GM23338 (cell line): Measurements from ENCODE around the gene EEF1AKMT4. TPM values are rescaled to one million over a fixed set of nuclear protein-coding genes. Genes with fewer than 3 reads are reported as not detected.

Experiments
- ATAC-seq: fragments of 200-7000 bp; cut with Tn5 transposase; 3 replicates; pipeline ENCODE4 v1.9.1; 2020
- DNase-seq: peaks from one replicate; pipeline ENCODE4 v3.0.0-alpha.2; 2015; ENCODE audit warnings: low spot score
- H2AFZ ChIP-seq: fragments of 200-600 bp; sonication (generic); 2 replicates; pipeline ENCODE4 v1.8.0; 2016; ENCODE audit warnings: antibody characterized with exemption, mild to moderate bottlenecking, moderate library complexity
- H3F3A ChIP-seq: fragments of 200-600 bp; sonication (generic); replicated peaks from 2 replicates; pipeline ENCODE4 v1.8.0; 2017; ENCODE audit warnings: antibody characterized with exemption, mixed run types, low read depth
- H3K27ac ChIP-seq: fragments of 200-600 bp; sonication (generic); 2 replicates; pipeline ENCODE4 v1.6.1; 2016; ENCODE audit warnings: low read depth
- H3K27me3 ChIP-seq: fragments of 200-600 bp; sonication (generic); 2 replicates; pipeline ENCODE4 v1.8.0; 2016; ENCODE audit warnings: mild to moderate bottlenecking, mixed run types, moderate library complexity; ENCODE audit not compliant: insufficient read depth
- H3K36me3 ChIP-seq: fragments of 200-600 bp; sonication (generic); 2 replicates; pipeline ENCODE4 v1.8.0; 2016; ENCODE audit warnings: mild to moderate bottlenecking; ENCODE audit not compliant: insufficient read depth
- H3K4me1 ChIP-seq: fragments of 200-600 bp; sonication (generic); 2 replicates; pipeline ENCODE4 v1.8.0; 2016; ENCODE audit warnings: mild to moderate bottlenecking, moderate library complexity; ENCODE audit not compliant: insufficient read depth
- H3K4me2 ChIP-seq: fragments of 200-600 bp; sonication (generic); 2 replicates; pipeline ENCODE4 v1.7.1; 2017; ENCODE audit warnings: mixed run types
- H3K4me3 ChIP-seq: fragments of 200-600 bp; sonication (generic); 2 replicates; pipeline ENCODE4 v1.6.1; 2016; ENCODE audit warnings: mixed run types
- H3K79me2 ChIP-seq: fragments of 200-600 bp; sonication (generic); replicated peaks from 2 replicates; pipeline ENCODE4 v1.8.0; 2017; ENCODE audit warnings: mild to moderate bottlenecking; ENCODE audit not compliant: insufficient read depth
- H3K9me2 ChIP-seq: fragments of 200-600 bp; sonication (generic); 2 replicates; pipeline ENCODE4 v1.8.0; 2017; ENCODE audit not compliant: insufficient read depth
- H4K20me1 ChIP-seq: fragments of 200-600 bp; sonication (generic); replicated peaks from 2 replicates; pipeline ENCODE4 v1.8.0; 2017; ENCODE audit warnings: mild to moderate bottlenecking; ENCODE audit not compliant: insufficient read depth
- H3K27ac Mint-ChIP-seq: 2 replicates; pipeline ENCODE4 v1.8.0; 2020; ENCODE audit warnings: inconsistent platforms, mild to moderate bottlenecking, moderate library complexity, mixed read lengths
- H3K27me3 Mint-ChIP-seq: 3 replicates; pipeline ENCODE4 v1.8.0; 2022; ENCODE audit warnings: low read depth, mild to moderate bottlenecking, moderate library complexity, mixed read lengths, inconsistent platforms; ENCODE audit not compliant: insufficient read depth, poor library complexity
- H3K36me3 Mint-ChIP-seq: 3 replicates; pipeline ENCODE4 v1.8.0; 2021; ENCODE audit warnings: low read depth, mild to moderate bottlenecking, inconsistent platforms, moderate library complexity, mixed read lengths
- H3K4me1 Mint-ChIP-seq: 3 replicates; pipeline ENCODE4 v1.8.0; 2020; ENCODE audit warnings: mild to moderate bottlenecking, inconsistent platforms, mixed read lengths
- H3K4me3 Mint-ChIP-seq: 3 replicates; pipeline ENCODE4 v1.8.0; 2021; ENCODE audit warnings: moderate library complexity, mild to moderate bottlenecking, inconsistent platforms, mixed read lengths
- H3K9me3 Mint-ChIP-seq: 3 replicates; pipeline ENCODE4 v1.8.0; 2020; ENCODE audit warnings: moderate library complexity, mild to moderate bottlenecking, inconsistent platforms, mixed read lengths
- CREB1 ChIP-seq: fragments of 250-450 bp; sonication (Bioruptor Pico); IDR thresholded peaks from 2 replicates; pipeline ENCODE4 v1.5.0; 2020; ENCODE audit warnings: low read depth, mild to moderate bottlenecking, moderate library complexity
- CTCF ChIP-seq, 2 experiments: fragments of 200-600 bp in 1 of 2; sonication (generic) in 1 of 2; conservative IDR thresholded peaks; 2 replicates each; pipeline versions ENCODE4 v1.5.1 to v1.6.1; 2016 to 2017; ENCODE audit warnings: antibody characterized with exemption in 2 of 2, low read depth in 2 of 2, mild to moderate bottlenecking in 2 of 2, moderate library complexity in 1 of 2
- ETS1 ChIP-seq: IDR thresholded peaks from 2 replicates; pipeline ENCODE4 v1.6.1; 2016; ENCODE audit warnings: antibody characterized with exemption
- EZH2 ChIP-seq: fragments of 200-600 bp; sonication (generic); IDR thresholded peaks from one replicate; pipeline ENCODE4 v1.8.0; 2017; ENCODE audit warnings: antibody characterized with exemption, mild to moderate bottlenecking, low read depth; ENCODE audit not compliant: unreplicated experiment
- EZH2phosphoT487 ChIP-seq: fragments of 200-600 bp; sonication (generic); IDR thresholded peaks from one replicate; pipeline ENCODE4 v1.8.1; 2018; ENCODE audit warnings: antibody characterized with exemption; ENCODE audit not compliant: unreplicated experiment
- JUNB ChIP-seq: IDR thresholded peaks from one replicate; pipeline ENCODE4 v1.6.1; 2016; ENCODE audit warnings: antibody characterized with exemption; ENCODE audit not compliant: unreplicated experiment
- NANOG ChIP-seq: IDR thresholded peaks from 2 replicates; pipeline ENCODE4 v1.6.1; 2016; ENCODE audit warnings: antibody characterized with exemption, borderline replicate concordance
- POLR2AphosphoS5 ChIP-seq: IDR thresholded peaks from 2 replicates; pipeline ENCODE4 v1.6.1; 2016; ENCODE audit warnings: antibody characterized with exemption, low read depth
- REST ChIP-seq: IDR thresholded peaks from one replicate; pipeline ENCODE4 v1.6.1; 2018; ENCODE audit warnings: antibody characterized with exemption; ENCODE audit not compliant: unreplicated experiment
- STAT1 ChIP-seq: IDR thresholded peaks from one replicate; pipeline ENCODE4 v1.6.1; 2016; ENCODE audit warnings: antibody characterized with exemption; ENCODE audit not compliant: unreplicated experiment
- ZNF114 ChIP-seq: fragments of 250-450 bp; sonication (Bioruptor Pico); IDR thresholded peaks from 2 replicates; pipeline ENCODE4 v1.5.0; 2020; ENCODE audit warnings: mild to moderate bottlenecking, moderate library complexity
- ZNF331 ChIP-seq: fragments of 250-450 bp; sonication (Bioruptor Pico); IDR thresholded peaks from 2 replicates; pipeline ENCODE4 v1.5.0; 2020; ENCODE audit warnings: low read depth, mild to moderate bottlenecking, moderate library complexity
- ZNF462 ChIP-seq: fragments of 250-450 bp; sonication (Bioruptor Pico); IDR thresholded peaks from 2 replicates; pipeline ENCODE4 v1.5.0; 2020; ENCODE audit warnings: mild to moderate bottlenecking, moderate library complexity
- long read RNA-seq: library from polyadenylated mRNA; unstranded; transcript quantifications from one replicate; pipeline ENCODE4 v2.0.0, GENCODE V29; 2020; ENCODE audit not compliant: unreplicated experiment
- polyA plus RNA-seq: library from polyadenylated mRNA; unstranded; fragments of >200 nt; fragmentation: Nextera tagmentation; extraction: Ambion mirVana; gene quantifications from 2 replicates; pipeline ENCODE4 v1.2.1, GENCODE V29; 2016
- total RNA-seq: library from RNA; depleted of rRNA; stranded (reverse); fragments of >200 nt; shearing (Covaris generic); gene quantifications from 2 replicates; pipeline ENCODE4 v1.2.3, GENCODE V29; 2014; rRNA removed

The EEF1AKMT4 gene
- 9.8 and 14.3 TPM in 2 replicates for total RNA-seq
- 11.2 and 12.9 TPM in 2 replicates for polyA plus RNA-seq
- long read RNA-seq, transcript EEF1AKMT4-201 (3 exons, 1,823 nt): major isoform, 26 of 27 reads
- long read RNA-seq, partial matches to known transcripts: 0 of 27 reads
- long read RNA-seq, other reads (novel, unspliced or antisense): 1 of 27 reads

GRCh38 chr3:184249412-184250166 lies at the start of gene EEF1AKMT4:
TSS of gene EEF1AKMT4 (plus strand) at chr3:184249672. CDS start at chr3:184249695, 23 bp downstream.
- Mint-ChIP-seq H3K9me3 (no peaks in the 10 kb centered on the region; the same call in 2 of the 3 replicates), H3K36me3 (peaks cover 15% of the 10 kb centered on the region), H3K4me1 (peaks cover 3% of the 10 kb centered on the region; the same call in 1 of the 3 replicates), H3K4me3 (peak within 1 kb of the TSS; percentile 90), H3K27ac (peak within 1 kb of the TSS; percentile 99), H3K27me3 (peaks cover 22% of the 10 kb centered on the region)
- Histone ChIP-seq H3K4me2 (peak within 1 kb of the TSS; percentile 98), H3K36me3 (0 out of 2 replicates have a peak, but pooled peaks cover 3% of the 10 kb centered on the region), H3K4me1 (peaks cover 3% of the 10 kb centered on the region; the same call in 1 of the 2 replicates), H3K27ac (peak within 1 kb of the TSS; percentile 99), H3K4me3 (peak within 1 kb of the TSS; percentile 93), H3K27me3 (no peaks in the 10 kb centered on the region), H3K79me2 (peaks cover 30% of the 10 kb centered on the region), H3F3A (peaks cover 5% of the 10 kb centered on the region; the same call in 1 of the 2 replicates), H3K9me2 (no peaks in the 10 kb centered on the region), H4K20me1 (peaks cover 20% of the 10 kb centered on the region), H2AFZ (peak within 1 kb of the TSS; percentile 100)
- DNase-seq: peak; percentile 99
- ATAC-seq: peak; percentile 94
- no peak for TF ChIP-seq ZNF114
- no peak for TF ChIP-seq STAT1
- no peak for TF ChIP-seq REST
- TF ChIP-seq POLR2AphosphoS5: peak; percentile 69; the same call in 1 of the 2 replicates
- TF ChIP-seq NANOG: no peak
- TF ChIP-seq EZH2: peak; percentile 36
- no peak for TF ChIP-seq ZNF462 (CRISPR knock-in tag)
- no peak for TF ChIP-seq EZH2phosphoT487
- TF ChIP-seq ETS1: peak; percentile 73
- no peak for TF ChIP-seq JUNB
- peak; percentile 59; the same call in 1 of the 2 replicates for TF ChIP-seq CREB1 (CRISPR knock-in tag)
- peak; percentile 38 to 58 for TF ChIP-seq CTCF (conservative IDR thresholded peaks at IDR 0.05; ENCODE audit: low read depth in 2 of 2)
- no peak for TF ChIP-seq ZNF331 (CRISPR knock-in tag)
